HG03571 (cell line): ENCODE measurements around the gene OSBPL6.
A peak's percentile ranks its signal among the peaks of the same experiment; 100 is the strongest.
"Not testable (repeated sequence)": the region's sequence is repeated elsewhere in the genome, so short reads cannot be mapped to it uniquely, and the experiment has no call there.

Experiments used
- ATAC-seq: cut with Tn5 transposase; IDR thresholded peaks from one replicate; pipeline ENCODE4 v1.9.1; 2021; ENCODE audit not compliant: unreplicated experiment

The OSBPL6 gene

GRCh38 chr2:178296394-178297090 lies 102.2 kb downstream of the OSBPL6 start:
- no peak for ATAC-seq

GRCh38 chr2:178297091-178297411 lies 102.7 kb downstream of the OSBPL6 start:
- ATAC-seq: no peak

- ATAC-seq: no peak
These were observed 104.5 kb downstream of the OSBPL6 start for GRCh38 chr2:178298785-178299212.

GRCh38 chr2:178301649-178302238 lies 107.4 kb downstream of the OSBPL6 start:
- no peak for ATAC-seq

GRCh38 chr2:178304333-178304732 lies 110.0 kb downstream of the OSBPL6 start:
- no peak for ATAC-seq

GRCh38 chr2:178306352-178307073 lies 112.2 kb downstream of the OSBPL6 start:
- peak; percentile 94 for ATAC-seq

GRCh38 chr2:178307650-178308049 lies 113.3 kb downstream of the OSBPL6 start:
- no peak for ATAC-seq

GRCh38 chr2:178309541-178309940 lies 115.2 kb downstream of the OSBPL6 start:
- ATAC-seq: no peak

GRCh38 chr2:178315078-178315477 lies 120.8 kb downstream of the OSBPL6 start:
- no peak for ATAC-seq

GRCh38 chr2:178315488-178315948 lies 121.2 kb downstream of the OSBPL6 start:
- no peak for ATAC-seq

- ATAC-seq: no peak
These were observed 123.5 kb downstream of the OSBPL6 start for GRCh38 chr2:178317811-178318210.

GRCh38 chr2:178320011-178320585 lies 125.8 kb downstream of the OSBPL6 start:
- no peak for ATAC-seq

- ATAC-seq: no peak
These were observed 127.8 kb downstream of the OSBPL6 start for GRCh38 chr2:178322068-178322467.

- not testable (repeated sequence) for ATAC-seq
These were observed 129.0 kb downstream of the OSBPL6 start for GRCh38 chr2:178323331-178323730.

GRCh38 chr2:178324077-178324476 lies 129.8 kb downstream of the OSBPL6 start:
- no peak for ATAC-seq

GRCh38 chr2:178325268-178325667 lies 131.0 kb downstream of the OSBPL6 start:
- ATAC-seq: no peak

- no peak for ATAC-seq
These were observed 133.2 kb downstream of the OSBPL6 start for GRCh38 chr2:178327516-178327915.

- no peak for ATAC-seq
These were observed 133.7 kb downstream of the OSBPL6 start for GRCh38 chr2:178328037-178328436.

- no peak for ATAC-seq
These were observed 136.1 kb downstream of the OSBPL6 start for GRCh38 chr2:178330175-178331017.

- no peak for ATAC-seq
These were observed 137.4 kb downstream of the OSBPL6 start for GRCh38 chr2:178331474-178332432.
